ENCODE measurements around the gene AP3B2.
A peak's percentile ranks its signal among the peaks of the same experiment; 100 is the strongest.
"Not testable (repeated sequence)": the region's sequence is repeated elsewhere in the genome, so short reads cannot be mapped to it uniquely, and the experiment has no call there.

The AP3B2 gene, protein sequence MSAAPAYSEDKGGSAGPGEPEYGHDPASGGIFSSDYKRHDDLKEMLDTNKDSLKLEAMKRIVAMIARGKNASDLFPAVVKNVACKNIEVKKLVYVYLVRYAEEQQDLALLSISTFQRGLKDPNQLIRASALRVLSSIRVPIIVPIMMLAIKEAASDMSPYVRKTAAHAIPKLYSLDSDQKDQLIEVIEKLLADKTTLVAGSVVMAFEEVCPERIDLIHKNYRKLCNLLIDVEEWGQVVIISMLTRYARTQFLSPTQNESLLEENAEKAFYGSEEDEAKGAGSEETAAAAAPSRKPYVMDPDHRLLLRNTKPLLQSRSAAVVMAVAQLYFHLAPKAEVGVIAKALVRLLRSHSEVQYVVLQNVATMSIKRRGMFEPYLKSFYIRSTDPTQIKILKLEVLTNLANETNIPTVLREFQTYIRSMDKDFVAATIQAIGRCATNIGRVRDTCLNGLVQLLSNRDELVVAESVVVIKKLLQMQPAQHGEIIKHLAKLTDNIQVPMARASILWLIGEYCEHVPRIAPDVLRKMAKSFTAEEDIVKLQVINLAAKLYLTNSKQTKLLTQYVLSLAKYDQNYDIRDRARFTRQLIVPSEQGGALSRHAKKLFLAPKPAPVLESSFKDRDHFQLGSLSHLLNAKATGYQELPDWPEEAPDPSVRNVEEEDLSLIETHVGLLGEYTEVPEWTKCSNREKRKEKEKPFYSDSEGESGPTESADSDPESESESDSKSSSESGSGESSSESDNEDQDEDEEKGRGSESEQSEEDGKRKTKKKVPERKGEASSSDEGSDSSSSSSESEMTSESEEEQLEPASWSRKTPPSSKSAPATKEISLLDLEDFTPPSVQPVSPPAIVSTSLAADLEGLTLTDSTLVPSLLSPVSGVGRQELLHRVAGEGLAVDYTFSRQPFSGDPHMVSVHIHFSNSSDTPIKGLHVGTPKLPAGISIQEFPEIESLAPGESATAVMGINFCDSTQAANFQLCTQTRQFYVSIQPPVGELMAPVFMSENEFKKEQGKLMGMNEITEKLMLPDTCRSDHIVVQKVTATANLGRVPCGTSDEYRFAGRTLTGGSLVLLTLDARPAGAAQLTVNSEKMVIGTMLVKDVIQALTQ

DNA sequence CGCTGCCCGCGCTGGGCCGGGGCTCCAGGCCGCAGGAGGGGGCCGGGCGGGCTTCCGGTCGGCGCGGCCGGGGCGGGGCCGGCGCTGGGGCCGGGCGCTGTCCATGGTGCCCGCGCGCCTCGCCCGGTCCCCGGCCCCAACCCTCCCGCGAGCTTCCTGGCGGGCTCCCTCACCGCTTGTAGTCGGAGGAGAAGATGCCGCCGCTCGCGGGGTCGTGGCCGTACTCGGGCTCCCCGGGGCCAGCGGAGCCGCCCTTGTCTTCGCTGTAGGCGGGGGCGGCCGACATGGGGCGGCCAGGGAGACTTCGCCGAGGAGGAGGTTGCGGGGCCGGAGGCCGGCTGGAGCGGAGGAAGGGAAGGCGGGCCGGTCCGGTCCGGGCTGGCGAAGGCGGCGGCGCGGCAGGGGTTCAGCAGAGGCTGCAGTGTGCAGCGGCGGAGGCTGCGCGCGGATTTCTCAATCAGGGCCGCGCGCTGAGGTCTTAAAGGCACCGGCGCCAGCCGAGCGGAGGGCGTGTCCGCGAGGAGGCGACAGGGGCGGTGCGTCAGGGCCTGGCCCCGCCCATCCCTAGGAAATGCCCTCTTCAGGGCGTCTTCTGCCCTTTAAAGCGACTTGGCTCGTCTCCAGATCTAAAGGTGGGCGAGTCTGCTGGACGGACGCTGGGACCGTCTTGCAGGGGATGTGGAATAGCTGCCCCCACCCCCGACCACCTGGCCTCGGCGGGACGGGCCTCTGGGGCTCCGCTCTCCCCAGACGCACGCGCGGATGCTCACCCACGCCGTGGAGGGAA, at the start of gene AP3B2:
Gene AP3B2 (minus strand): TSS at position 455 of the 787 bp plus-strand sequence. CDS start 169 bp downstream, at position 286.
- peak; percentile 71 for DNase-seq

GRCh38 chr15:82751308-82751707, 41.6 kb upstream of the AP3B2 start:
- no peak for DNase-seq

DNA sequence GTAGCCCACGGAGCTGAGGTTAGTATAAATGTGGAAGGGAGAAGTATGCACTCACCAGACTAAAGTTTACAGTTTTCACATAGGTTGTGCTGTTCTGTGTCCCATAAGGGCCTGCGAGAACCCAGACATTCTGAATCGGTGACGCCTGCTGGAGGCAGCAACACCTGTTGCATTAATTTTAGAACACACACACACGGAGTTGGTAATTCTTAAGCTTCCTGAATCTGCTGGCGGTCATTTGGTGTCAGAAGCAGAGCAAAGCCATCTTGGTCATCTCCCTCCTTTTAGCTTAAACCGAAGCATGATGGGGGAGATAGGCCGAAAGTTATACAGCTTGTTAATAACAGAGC, 41.1 kb upstream of the AP3B2 start:
- no peak for DNase-seq

- peak; percentile 84 for DNase-seq
Measured at GRCh38 chr15:82749951-82750830, 40.5 kb upstream of the AP3B2 start.

DNA sequence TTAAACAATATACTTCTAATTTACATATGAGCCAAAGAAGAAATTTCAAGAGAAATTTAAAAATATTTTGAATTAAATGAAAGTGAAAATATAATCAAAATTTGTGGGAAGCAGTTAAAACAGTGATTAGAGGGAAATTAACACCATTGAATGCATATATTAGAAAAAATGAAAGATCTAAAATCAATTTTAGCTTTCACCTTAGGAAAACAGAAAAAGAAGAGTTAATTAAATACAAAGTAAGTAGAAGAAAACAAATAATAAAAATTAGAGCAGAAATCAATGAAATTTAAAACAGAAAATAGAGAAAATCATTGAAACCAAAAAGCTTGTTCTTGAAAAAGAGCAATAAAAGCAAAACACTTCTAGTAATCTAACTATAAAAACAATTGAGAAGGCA, 38.6 kb upstream of the AP3B2 start:
- DNase-seq: no peak

DNA sequence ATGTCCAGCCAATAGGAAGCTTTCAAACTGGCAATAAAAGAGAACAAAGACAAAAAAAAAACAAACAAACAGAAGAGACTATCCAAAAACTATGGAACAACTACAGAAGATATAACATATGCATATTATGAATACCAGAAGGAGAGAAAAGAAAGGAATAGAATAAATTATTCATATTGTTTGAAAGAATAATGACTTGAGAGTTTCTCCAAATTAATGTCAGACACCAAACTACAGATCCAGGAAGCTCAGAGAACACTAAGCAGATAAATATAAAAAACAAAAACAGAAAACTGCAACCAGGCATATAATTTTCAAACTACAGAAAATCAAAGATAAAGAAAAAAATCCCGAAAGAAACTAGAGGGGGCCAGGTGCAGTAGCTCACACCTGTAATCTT, 34.1 kb upstream of the AP3B2 start:
- no peak for DNase-seq

DNA sequence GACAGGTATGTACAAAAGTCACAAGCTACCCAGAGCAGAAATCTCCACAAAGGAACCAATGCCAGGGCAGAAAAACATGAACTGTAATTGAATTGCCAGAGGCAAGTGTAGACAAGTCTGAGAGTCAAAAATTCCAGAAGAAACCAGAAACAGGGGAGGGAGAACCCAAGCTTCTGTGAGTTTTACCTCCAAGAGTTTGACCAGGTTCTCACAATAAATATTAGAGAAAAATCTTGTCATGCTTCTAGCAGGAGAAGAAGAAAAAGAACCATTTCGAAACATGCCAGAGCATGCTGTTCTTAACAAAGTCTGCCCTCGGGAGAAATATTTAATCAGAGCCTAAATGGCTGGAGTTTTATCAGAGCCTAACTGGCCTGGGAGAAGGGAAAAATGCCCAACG, 32.5 kb upstream of the AP3B2 start:
- DNase-seq: no peak

- DNase-seq: no peak
Measured at GRCh38 chr15:82739086-82739485, 29.4 kb upstream of the AP3B2 start.

DNA sequence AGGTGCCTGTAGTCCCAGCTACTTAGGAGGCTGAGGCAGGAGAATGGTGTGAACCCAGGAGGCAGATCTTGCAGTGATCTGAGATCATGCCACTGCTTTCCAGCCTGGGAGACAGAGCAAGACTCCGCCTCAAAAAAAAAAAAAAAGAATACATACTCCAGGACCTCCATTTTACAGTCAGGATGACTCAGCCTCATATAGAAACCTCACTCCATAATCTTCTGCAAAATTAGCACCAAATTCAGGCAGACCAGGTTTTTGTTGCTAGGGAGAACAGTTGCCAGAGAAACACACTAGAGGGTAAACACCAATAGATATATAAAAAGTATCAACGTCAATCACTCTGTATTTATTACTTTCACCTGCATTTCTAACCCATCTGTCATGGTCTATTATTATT, 28.3 kb upstream of the AP3B2 start:
- no peak for DNase-seq

DNA sequence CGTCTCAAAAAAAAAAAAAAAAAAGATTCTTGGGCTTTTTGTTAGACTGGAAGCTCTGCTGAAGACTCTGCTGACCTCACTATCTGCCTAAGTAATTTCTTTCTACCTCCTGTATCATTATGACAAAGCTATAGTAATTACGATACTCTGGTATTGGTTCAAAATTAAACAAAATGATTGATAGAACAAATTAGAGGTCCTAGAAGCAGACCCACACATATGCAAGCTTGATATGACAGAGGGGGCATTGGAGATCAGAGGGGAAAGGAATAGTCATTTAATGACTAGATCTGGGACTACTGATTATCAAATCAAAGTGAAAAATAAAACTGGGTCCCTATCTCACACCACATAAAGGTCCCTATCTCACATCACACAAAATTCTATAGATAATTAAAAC, 21.9 kb upstream of the AP3B2 start:
- no peak for DNase-seq

- peak; percentile 58 for DNase-seq
Measured at GRCh38 chr15:82730022-82730530, 20.4 kb upstream of the AP3B2 start.

- DNase-seq: no peak
Measured at GRCh38 chr15:82726816-82727215, 17.1 kb upstream of the AP3B2 start.

GRCh38 chr15:82715003-82715402, 5.3 kb upstream of the AP3B2 start:
- no peak for DNase-seq

DNA sequence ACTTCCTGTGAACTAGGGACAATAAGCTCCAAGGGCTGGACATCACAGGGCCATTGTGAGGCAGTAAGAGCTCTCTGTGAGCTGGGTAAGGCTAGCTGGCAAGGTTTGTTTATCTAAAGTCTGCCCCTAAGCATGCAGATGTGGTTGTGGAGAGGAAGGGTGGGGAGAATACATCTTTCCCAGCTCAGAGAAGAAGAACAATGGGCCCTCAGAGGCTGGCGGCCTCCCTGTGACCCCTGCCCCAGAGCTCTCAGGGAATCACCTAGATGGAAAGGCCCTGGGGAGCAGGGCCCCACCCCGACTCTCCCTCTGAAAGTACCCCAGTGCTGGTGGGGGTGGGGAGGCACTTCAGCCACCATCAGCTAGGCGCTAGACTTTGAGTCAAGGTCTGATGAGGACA, 4.3 kb upstream of the AP3B2 start:
- no peak for DNase-seq

- no peak for DNase-seq
Measured at GRCh38 chr15:82712036-82712435, 2.4 kb upstream of the AP3B2 start.

DNA sequence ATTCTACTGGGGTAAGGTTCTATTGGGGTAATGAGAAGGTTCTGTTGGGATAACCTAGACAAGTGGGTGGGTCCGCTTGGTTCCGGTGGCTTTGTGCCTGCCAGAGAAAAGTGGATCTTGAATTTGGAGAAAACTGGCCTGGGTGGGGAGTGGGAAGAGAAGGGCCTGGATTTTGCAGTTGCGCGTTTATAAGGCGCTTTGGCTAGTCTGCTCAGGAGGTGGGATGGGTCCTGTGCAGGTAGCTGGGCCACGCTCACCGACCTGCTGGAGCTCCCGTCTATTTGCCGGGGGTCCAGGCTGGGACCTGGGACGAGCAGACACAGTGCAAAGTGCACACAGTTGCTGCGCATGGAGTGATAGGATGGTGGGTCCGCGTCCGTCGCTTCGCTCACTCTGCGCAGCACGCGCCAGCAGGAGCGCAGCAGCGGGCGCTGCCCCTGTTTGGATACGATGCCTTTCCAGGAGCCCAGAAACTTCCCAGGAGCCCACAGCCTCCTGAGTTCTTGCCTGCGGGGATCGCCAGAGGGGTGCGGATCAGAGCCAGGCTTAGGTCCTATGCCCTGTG, 1.3 kb upstream of the AP3B2 start:
- DNase-seq: no peak

DNA sequence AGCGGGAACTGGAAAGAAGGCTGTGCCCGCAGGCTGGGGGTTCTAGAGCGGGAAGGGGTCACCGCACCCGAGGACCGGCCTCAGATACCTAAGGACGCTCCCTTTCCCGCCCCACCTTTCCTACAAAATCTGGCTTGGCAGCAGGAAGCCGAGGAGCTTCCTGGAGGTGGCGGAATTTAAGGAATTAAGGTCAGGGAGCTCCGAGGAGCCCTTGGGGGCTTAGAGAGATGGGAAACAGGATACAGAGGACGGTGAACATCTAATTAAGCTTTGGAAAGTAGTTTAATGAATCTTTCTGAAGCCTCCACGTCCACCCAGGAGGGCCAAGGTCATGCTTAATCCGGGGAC, 507 bp upstream of the AP3B2 start:
- DNase-seq: no peak

- DNase-seq: no peak
Measured at GRCh38 chr15:82709081-82709420, 624 bp downstream of the AP3B2 start.

- not testable (repeated sequence) for DNase-seq
Measured at GRCh38 chr15:82705856-82706255, 3.8 kb downstream of the AP3B2 start.

DNA sequence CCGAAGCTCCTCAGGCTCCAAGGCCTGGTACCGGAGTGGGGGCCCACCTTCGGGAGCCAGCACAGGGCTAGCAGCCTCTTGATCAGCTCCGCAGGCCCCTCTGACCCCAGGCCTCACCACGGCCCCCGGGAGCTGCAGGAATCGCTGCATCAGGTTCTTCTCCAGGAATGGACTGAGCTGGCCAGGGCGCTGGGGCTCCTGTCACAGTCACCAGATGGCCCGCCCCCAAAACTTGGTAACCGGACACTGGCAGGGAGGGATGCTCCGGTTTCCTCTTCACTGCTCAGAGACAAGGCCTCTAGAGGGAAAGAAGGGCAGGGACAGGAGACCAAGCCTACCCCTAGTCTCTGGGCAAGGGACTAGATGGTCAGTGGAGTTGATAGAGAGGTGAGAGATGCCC, 9.9 kb downstream of the AP3B2 start:
- no peak for DNase-seq

DNA sequence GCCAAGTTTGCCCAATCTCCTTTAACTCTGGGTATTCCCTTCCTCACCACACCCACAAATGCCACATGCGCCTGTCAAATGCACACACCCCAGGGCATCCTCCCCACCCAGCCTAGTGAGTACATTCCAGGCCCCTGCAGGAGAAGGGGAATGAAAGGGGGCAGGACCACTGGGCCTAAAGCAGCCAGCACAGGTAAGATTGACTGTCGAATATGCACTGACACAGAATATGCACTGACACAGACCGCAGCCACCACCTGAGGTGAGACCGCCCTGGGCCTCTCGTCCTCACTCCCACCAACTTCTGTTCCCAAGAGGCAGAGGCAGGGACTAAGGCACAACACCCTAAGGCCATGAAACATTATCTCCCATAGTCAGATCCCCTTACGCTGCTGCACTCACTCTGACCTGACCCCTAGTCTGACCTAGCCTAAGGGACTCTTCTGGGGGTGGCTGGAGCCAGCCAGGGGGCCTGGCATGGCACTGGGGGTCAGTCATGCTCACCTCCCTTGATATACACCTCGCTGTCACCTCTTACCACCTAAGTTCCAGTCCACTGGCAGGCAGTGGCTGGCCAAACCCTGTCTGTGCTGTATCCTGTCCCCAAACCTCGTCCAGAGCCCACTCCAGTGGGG, 10.8 kb downstream of the AP3B2 start:
- DNase-seq: no peak
